GM12873 (cell line): Measurements from ENCODE around the gene NHS.

Experiments used
- CTCF ChIP-seq: IDR thresholded peaks from 2 replicates; pipeline ENCODE4 v1.5.1; 2012; ENCODE audit warnings: low read depth, mild to moderate bottlenecking, moderate library complexity, low read length, control low read depth; ENCODE audit not compliant: insufficient read depth; ENCODE audit errors: missing control alignments

NHS gene

GRCh38 chrX:17369309-17369708 lies 5.7 kb upstream of the NHS start:
- TF ChIP-seq CTCF = no peak

DNA sequence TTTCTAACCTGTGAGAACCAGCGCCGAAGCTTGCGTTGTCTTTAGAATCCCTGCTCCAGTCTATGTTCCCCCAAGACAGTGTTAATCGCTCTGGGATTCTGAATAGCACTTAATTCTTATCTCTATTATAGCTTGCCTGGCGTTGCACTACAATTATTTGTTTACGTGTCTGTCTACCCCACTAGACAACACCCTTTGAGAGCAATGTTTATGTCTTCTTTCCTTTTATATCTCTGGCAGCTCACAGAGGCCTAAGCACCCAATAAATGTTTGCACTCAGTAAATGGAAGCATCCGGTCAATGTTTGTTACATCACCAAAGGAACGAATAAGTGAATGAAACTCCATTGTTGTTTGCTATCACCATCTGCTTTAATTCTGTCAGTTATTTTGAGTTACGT lies 4.8 kb upstream of the NHS start:
- TF ChIP-seq CTCF = no peak

- TF ChIP-seq CTCF = no peak
Observed at GRCh38 chrX:17372052-17372451, 2.9 kb upstream of the NHS start.

DNA sequence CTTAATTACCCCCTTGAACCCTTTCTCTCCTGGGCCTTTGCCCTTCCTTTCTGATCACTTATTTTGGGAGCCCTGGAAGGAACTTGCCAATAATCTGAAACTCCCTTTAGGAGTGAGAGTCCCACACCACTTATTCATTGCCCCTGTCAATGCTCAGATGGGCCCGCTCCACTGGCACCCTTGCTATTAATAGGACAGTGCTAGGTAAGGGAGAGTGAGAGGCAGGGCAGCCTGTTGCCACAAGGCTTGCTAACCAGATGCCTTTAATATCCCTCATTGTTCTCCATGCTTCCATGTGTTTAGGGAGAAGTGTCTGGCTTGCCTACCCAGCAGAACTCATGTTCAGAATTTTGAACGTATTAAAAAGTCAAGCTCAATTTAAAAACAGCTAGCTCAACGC lies 1.7 kb upstream of the NHS start:
- no peak for TF ChIP-seq CTCF

DNA sequence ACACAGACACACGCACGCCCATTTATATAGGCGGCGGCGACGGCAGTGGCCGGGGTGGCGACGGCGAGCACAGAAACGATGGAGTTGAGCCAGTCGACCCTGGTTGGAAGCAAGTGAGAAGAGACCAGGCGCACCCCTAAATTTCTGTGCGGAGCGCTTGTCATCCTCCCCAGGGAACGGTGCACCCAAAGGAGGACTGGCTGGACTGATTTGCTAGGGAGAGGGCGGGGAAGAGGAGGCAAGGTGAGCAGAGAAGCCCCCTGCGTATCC lies 302 bp downstream of the NHS start:
- no peak for TF ChIP-seq CTCF

DNA sequence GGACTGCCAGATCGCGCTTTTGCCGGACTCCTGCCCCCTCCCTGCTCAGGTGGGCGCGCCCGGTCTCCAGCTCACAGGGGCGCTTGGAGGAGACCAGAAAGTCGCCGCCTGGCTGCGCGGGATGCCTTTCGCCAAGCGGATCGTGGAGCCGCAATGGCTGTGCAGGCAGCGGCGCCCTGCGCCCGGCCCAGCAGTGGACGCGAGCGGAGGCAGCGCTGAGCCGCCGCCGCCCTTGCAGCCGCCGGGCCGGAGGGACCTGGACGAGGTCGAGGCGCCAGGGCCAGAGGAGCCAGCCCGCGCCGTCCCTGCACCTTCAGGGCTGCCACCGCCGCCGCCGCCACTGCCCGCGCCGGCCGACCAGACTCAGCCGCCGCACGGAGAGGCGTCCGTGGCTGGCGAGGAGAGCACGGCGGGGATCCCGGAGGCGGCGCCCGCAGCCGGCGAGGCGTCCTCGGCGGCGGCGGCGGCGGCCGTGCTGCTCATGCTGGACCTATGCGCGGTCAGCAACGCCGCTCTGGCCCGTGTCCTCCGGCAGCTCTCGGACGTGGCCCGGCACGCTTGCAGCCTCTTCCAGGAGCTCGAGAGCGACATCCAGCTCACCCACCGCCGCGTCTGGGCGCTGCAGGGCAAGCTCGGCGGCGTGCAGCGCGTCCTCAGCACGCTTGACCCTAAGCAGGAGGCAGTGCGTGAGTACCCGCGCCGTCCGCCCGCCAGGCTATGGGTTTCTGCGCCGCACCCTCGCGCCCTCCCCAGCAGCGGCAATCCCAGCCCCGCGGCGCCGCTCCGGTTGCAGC lies 834 bp downstream of the NHS start:
- TF ChIP-seq CTCF = no peak

DNA sequence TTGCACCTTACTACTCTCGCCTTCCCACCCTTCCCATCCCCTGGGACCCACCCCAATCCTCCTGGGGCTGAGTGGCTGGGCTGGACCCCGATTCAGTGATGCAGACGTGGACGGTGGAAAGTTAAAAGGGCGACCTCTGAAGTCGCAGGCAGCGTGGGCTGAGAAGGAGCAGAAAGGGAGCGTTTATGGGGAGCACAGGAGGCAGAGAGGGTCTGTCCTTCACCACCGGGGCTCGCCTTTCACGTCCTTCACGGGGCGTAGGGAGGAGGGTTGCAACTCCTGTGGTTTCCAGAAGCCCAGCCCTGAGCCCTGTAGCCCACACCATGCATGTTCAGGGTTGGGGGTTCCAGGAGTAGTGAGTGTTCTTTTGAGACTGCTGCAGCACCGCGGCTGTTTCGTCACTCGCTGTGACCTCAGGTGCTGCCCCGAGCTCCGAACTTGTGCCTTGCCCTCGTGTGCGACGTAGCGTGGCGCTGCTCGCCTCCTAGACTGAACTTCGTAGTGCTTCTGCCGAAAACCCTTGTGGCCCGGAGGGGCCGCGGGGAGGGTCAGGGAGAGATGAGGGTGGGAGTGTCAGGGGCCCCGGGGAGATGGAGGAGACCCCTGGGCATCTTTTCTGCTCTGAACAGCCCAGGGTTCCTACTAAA lies 1.6 kb downstream of the NHS start:
- no peak for TF ChIP-seq CTCF
